ENCODE data around the gene ANKDD1B. TPM values are rescaled to one million over a fixed set of nuclear protein-coding genes. Genes with fewer than 3 reads are reported as not detected.
A peak's percentile ranks its signal among the peaks of the same experiment; 100 is the strongest.

Gene ANKDD1B
- total RNA-seq, 1 donor from 2014 or later = 0.24 TPM

GRCh38 chr5:75612226-75612569 is 945 bp downstream of the ANKDD1B start:
- no peak for DNase-seq (ENCODE audit: missing footprints)
- intact Hi-C loops (cut with DNase I) = no loop called here
- ATAC-seq = no peak

- ATAC-seq = no peak
- intact Hi-C loops (cut with DNase I) = no loop called here
- DNase-seq (ENCODE audit: missing footprints) = no peak
Observed at GRCh38 chr5:75612901-75613300, 1.6 kb downstream of the ANKDD1B start.

GRCh38 chr5:75614176-75614575 is 2.9 kb downstream of the ANKDD1B start:
- ATAC-seq (no peak), DNase-seq (ENCODE audit: missing footprints) (no peak)
- intact Hi-C loops (cut with DNase I) = no loop called here

- intact Hi-C loops (cut with DNase I) = no loop called here
- DNase-seq (ENCODE audit: missing footprints) (no peak), ATAC-seq (no peak)
Observed at GRCh38 chr5:75616371-75616881, 5.2 kb downstream of the ANKDD1B start.

GRCh38 chr5:75616971-75617621 is 5.8 kb downstream of the ANKDD1B start:
- ATAC-seq (no peak), DNase-seq (ENCODE audit: missing footprints) (no peak)
- intact Hi-C loops (cut with DNase I) = no loop called here

GRCh38 chr5:75617736-75618352 is 6.6 kb downstream of the ANKDD1B start:
- DNase-seq (ENCODE audit: missing footprints) (no peak), ATAC-seq (no peak)
- intact Hi-C loops (cut with DNase I) = no loop called here

GRCh38 chr5:75620184-75620959 is 9.1 kb downstream of the ANKDD1B start:
- intact Hi-C loops (cut with DNase I) = no loop called here
- ATAC-seq = no peak

GRCh38 chr5:75622564-75622963 is 11.3 kb downstream of the ANKDD1B start:
- DNase-seq (ENCODE audit: missing footprints) (no peak), ATAC-seq (no peak)
- intact Hi-C loops (cut with DNase I) = no loop called here

More at GRCh38 chr5:75620184-75620959, 9.1 kb downstream of the ANKDD1B start:
- no peak for DNase-seq (ENCODE audit: missing footprints)

- ATAC-seq (no peak), DNase-seq (ENCODE audit: missing footprints) (no peak)
- intact Hi-C loops (cut with DNase I) = no loop called here
Observed at GRCh38 chr5:75623846-75624245, 12.6 kb downstream of the ANKDD1B start.

GRCh38 chr5:75626959-75627358 is 15.7 kb downstream of the ANKDD1B start:
- intact Hi-C loops (cut with DNase I) = no loop called here
- ATAC-seq (no peak), DNase-seq (ENCODE audit: missing footprints) (no peak)

GRCh38 chr5:75627801-75628200 is 16.5 kb downstream of the ANKDD1B start:
- DNase-seq (ENCODE audit: missing footprints) (no peak), ATAC-seq (no peak)
- intact Hi-C loops (cut with DNase I) = no loop called here

- ATAC-seq (no peak), DNase-seq (ENCODE audit: missing footprints) (no peak)
- intact Hi-C loops (cut with DNase I) = no loop called here
Observed at GRCh38 chr5:75630875-75631274, 19.6 kb downstream of the ANKDD1B start.

GRCh38 chr5:75632321-75632720 is 21.1 kb downstream of the ANKDD1B start:
- peak; percentile 79 for ATAC-seq
- DNase-seq (ENCODE audit: missing footprints) = no peak
- intact Hi-C loops (cut with DNase I) = no loop called here

- no peak for DNase-seq (ENCODE audit: missing footprints)
- ATAC-seq = no peak
- intact Hi-C loops (cut with DNase I) = no loop called here
Observed at GRCh38 chr5:75637949-75638348, 26.7 kb downstream of the ANKDD1B start.

GRCh38 chr5:75639535-75640311 is 28.5 kb downstream of the ANKDD1B start:
- ATAC-seq = no peak
- intact Hi-C loops (cut with DNase I) = no loop called here
- no peak for DNase-seq (ENCODE audit: missing footprints)

GRCh38 chr5:75640395-75640794 is 29.1 kb downstream of the ANKDD1B start:
- ATAC-seq = no peak
- no peak for DNase-seq (ENCODE audit: missing footprints)
- intact Hi-C loops (cut with DNase I) = no loop called here

- intact Hi-C loops (cut with DNase I) = no loop called here
- ATAC-seq (no peak), DNase-seq (ENCODE audit: missing footprints) (no peak)
Observed at GRCh38 chr5:75640826-75641225, 29.6 kb downstream of the ANKDD1B start.

- ATAC-seq (no peak), DNase-seq (ENCODE audit: missing footprints) (no peak)
- intact Hi-C loops (cut with DNase I) = no loop called here
Observed at GRCh38 chr5:75648712-75649111, 37.5 kb downstream of the ANKDD1B start.

GRCh38 chr5:75651575-75652238 is 40.5 kb downstream of the ANKDD1B start:
- DNase-seq (ENCODE audit: missing footprints) (no peak), ATAC-seq (no peak)
- intact Hi-C loops (cut with DNase I) = no loop called here
